Skeletal muscle satellite cell (primary cell): ENCODE results near the gene COL2A1.

Source experiments
- H3K27me3 ChIP-seq: 2 replicates; pipeline ENCODE4 v1.7.0; 2013; ENCODE audit warnings: low read length; ENCODE audit not compliant: control insufficient read depth, insufficient read depth
- H3K36me3 ChIP-seq: 2 replicates; pipeline ENCODE4 v1.7.0; 2013; ENCODE audit warnings: mild to moderate bottlenecking, control low read depth, low read length; ENCODE audit not compliant: insufficient read depth
- H3K4me1 ChIP-seq: 2 replicates; pipeline ENCODE4 v1.7.0; 2013; ENCODE audit warnings: low read length; ENCODE audit not compliant: control insufficient read depth, insufficient read depth
- H3K4me2 ChIP-seq: 2 replicates; pipeline ENCODE4 v1.7.0; 2013; ENCODE audit warnings: mild to moderate bottlenecking, low read length
- H3K4me3 ChIP-seq: 2 replicates; pipeline ENCODE4 v1.7.0; 2013; ENCODE audit warnings: low read length
- H3K9ac ChIP-seq: 2 replicates; pipeline ENCODE4 v1.7.0; 2013; ENCODE audit warnings: mild to moderate bottlenecking, low read depth, low read length, moderate library complexity
- H3K9me3 ChIP-seq: replicated peaks from 2 replicates; pipeline ENCODE4 v1.7.0; 2013; ENCODE audit warnings: mild to moderate bottlenecking, control low read depth, low read length

COL2A1 gene

GRCh38 chr12:48018618-48018995, 14.3 kb upstream of the COL2A1 start:
- H3K27me3 ChIP-seq, result peaks cover 79% of the 10 kb centered on the region
- no peak overlapping the region for H3K9ac ChIP-seq
- H3K36me3 ChIP-seq, result no peaks in the 10 kb centered on the region
- no peaks in the 10 kb centered on the region for H3K9me3 ChIP-seq
- H3K4me3 ChIP-seq, result no peak overlapping the region
- H3K4me1 ChIP-seq, result no peaks in the 10 kb centered on the region
- no peak overlapping the region for H3K4me2 ChIP-seq

- no peaks in the 10 kb centered on the region for H3K4me1 ChIP-seq
- no peak overlapping the region for H3K9ac ChIP-seq
- H3K27me3 ChIP-seq, result peaks cover 78% of the 10 kb centered on the region
- H3K4me3 ChIP-seq, result no peak overlapping the region
- no peaks in the 10 kb centered on the region for H3K9me3 ChIP-seq
- H3K4me2 ChIP-seq, result no peak overlapping the region
- H3K36me3 ChIP-seq, result no peaks in the 10 kb centered on the region
Observed at GRCh38 chr12:48017921-48018617, 13.8 kb upstream of the COL2A1 start.

- Histone ChIP-seq H3K4me1 (no peaks in the 10 kb centered on the region), H3K9me3 (no peaks in the 10 kb centered on the region), H3K9ac (no peak overlapping the region), H3K4me2 (no peak overlapping the region), H3K27me3 (peaks cover 75% of the 10 kb centered on the region), H3K36me3 (no peaks in the 10 kb centered on the region), H3K4me3 (no peak overlapping the region)
Observed at GRCh38 chr12:48017496-48017895, 13.2 kb upstream of the COL2A1 start.

- Histone ChIP-seq H3K27me3 (peaks cover 72% of the 10 kb centered on the region), H3K4me2 (no peak overlapping the region), H3K4me3 (no peak overlapping the region), H3K4me1 (no peaks in the 10 kb centered on the region), H3K9me3 (no peaks in the 10 kb centered on the region), H3K9ac (no peak overlapping the region), H3K36me3 (no peaks in the 10 kb centered on the region)
Observed at GRCh38 chr12:48016373-48017020, 12.2 kb upstream of the COL2A1 start.

GRCh38 chr12:48015954-48016353, 11.7 kb upstream of the COL2A1 start:
- H3K36me3 ChIP-seq, result no peaks in the 10 kb centered on the region
- H3K9me3 ChIP-seq, result no peaks in the 10 kb centered on the region
- H3K27me3 ChIP-seq, result peaks cover 72% of the 10 kb centered on the region
- H3K4me1 ChIP-seq, result no peaks in the 10 kb centered on the region
- no peak overlapping the region for H3K4me3 ChIP-seq
- H3K4me2 ChIP-seq, result no peak overlapping the region
- H3K9ac ChIP-seq, result no peak overlapping the region

GRCh38 chr12:48015129-48015528, 10.9 kb upstream of the COL2A1 start:
- H3K4me1 ChIP-seq, result no peaks in the 10 kb centered on the region
- H3K4me2 ChIP-seq, result no peak overlapping the region
- H3K4me3 ChIP-seq, result no peak overlapping the region
- H3K9me3 ChIP-seq, result no peaks in the 10 kb centered on the region
- no peak overlapping the region for H3K9ac ChIP-seq
- H3K27me3 ChIP-seq, result peaks cover 78% of the 10 kb centered on the region
- H3K36me3 ChIP-seq, result no peaks in the 10 kb centered on the region

GRCh38 chr12:48013287-48013686, 9.0 kb upstream of the COL2A1 start:
- Histone ChIP-seq H3K27me3 (peaks cover 78% of the 10 kb centered on the region), H3K9ac (no peak overlapping the region), H3K4me3 (no peak overlapping the region), H3K9me3 (no peaks in the 10 kb centered on the region), H3K4me1 (no peaks in the 10 kb centered on the region), H3K4me2 (no peak overlapping the region), H3K36me3 (no peaks in the 10 kb centered on the region)

- H3K36me3 ChIP-seq, result no peaks in the 10 kb centered on the region
- H3K4me3 ChIP-seq, result no peak overlapping the region
- peaks cover 78% of the 10 kb centered on the region for H3K27me3 ChIP-seq
- H3K4me2 ChIP-seq, result no peak overlapping the region
- no peaks in the 10 kb centered on the region for H3K9me3 ChIP-seq
- H3K9ac ChIP-seq, result no peak overlapping the region
- H3K4me1 ChIP-seq, result no peaks in the 10 kb centered on the region
Observed at GRCh38 chr12:48012070-48012469, 7.8 kb upstream of the COL2A1 start.

GRCh38 chr12:48010366-48010970, 6.2 kb upstream of the COL2A1 start:
- H3K36me3 ChIP-seq, result no peaks in the 10 kb centered on the region
- H3K9me3 ChIP-seq, result no peaks in the 10 kb centered on the region
- no peak overlapping the region for H3K4me2 ChIP-seq
- no peak overlapping the region for H3K9ac ChIP-seq
- H3K4me3 ChIP-seq, result no peak overlapping the region
- H3K27me3 ChIP-seq, result peaks cover 85% of the 10 kb centered on the region
- H3K4me1 ChIP-seq, result no peaks in the 10 kb centered on the region

- Histone ChIP-seq H3K9me3 (no peaks in the 10 kb centered on the region), H3K4me3 (no peak overlapping the region), H3K27me3 (peaks cover 89% of the 10 kb centered on the region), H3K4me2 (no peak overlapping the region), H3K9ac (no peak overlapping the region), H3K4me1 (no peaks in the 10 kb centered on the region), H3K36me3 (no peaks in the 10 kb centered on the region)
Observed at GRCh38 chr12:48009471-48009870, 5.2 kb upstream of the COL2A1 start.

- Histone ChIP-seq H3K4me2 (no peak overlapping the region), H3K27me3 (peaks cover 88% of the 10 kb centered on the region), H3K4me3 (no peak overlapping the region)
Observed at GRCh38 chr12:48008950-48009349, 4.7 kb upstream of the COL2A1 start.

GRCh38 chr12:48008349-48008748, 4.1 kb upstream of the COL2A1 start:
- no peaks in the 10 kb centered on the region for H3K9me3 ChIP-seq
- H3K4me3 ChIP-seq, result no peak overlapping the region
- H3K4me1 ChIP-seq, result peaks cover 6% of the 10 kb centered on the region
- no peaks in the 10 kb centered on the region for H3K36me3 ChIP-seq
- no peak overlapping the region for H3K9ac ChIP-seq
- peaks cover 88% of the 10 kb centered on the region for H3K27me3 ChIP-seq
- H3K4me2 ChIP-seq, result no peak overlapping the region

More at GRCh38 chr12:48008950-48009349, 4.7 kb upstream of the COL2A1 start:
- Histone ChIP-seq H3K4me1 (peaks cover 3% of the 10 kb centered on the region), H3K36me3 (no peaks in the 10 kb centered on the region), H3K9me3 (no peaks in the 10 kb centered on the region), H3K9ac (no peak overlapping the region)
